NCI-H1048 (cell line): ENCODE data around the gene ASCC2.

Experiments
- DNase-seq: peaks from one replicate; lab custom pipeline; 2025; lab: John Stamatoyannopoulos, UW

Gene ASCC2

DNA sequence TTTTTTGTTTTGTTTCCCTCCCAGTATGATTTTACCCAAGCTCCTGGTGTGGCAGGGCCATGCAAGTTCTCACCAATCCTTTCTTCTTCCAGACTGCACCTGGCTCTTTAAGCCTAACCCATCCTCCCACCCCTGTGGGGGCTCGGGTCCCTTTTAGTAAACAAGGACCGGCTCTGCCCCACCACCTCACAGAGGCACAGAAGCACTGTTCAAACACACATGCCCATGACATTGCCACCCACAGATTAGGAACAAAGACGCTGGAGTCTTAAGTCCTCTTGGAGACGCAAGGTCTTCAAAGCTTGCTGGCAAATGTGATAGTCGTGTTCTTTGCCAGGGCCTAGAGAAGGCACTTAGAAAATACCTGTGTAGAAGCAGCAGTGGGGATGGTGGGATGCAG, 52.0 kb downstream of the ASCC2 start:
- no peak for DNase-seq

DNA sequence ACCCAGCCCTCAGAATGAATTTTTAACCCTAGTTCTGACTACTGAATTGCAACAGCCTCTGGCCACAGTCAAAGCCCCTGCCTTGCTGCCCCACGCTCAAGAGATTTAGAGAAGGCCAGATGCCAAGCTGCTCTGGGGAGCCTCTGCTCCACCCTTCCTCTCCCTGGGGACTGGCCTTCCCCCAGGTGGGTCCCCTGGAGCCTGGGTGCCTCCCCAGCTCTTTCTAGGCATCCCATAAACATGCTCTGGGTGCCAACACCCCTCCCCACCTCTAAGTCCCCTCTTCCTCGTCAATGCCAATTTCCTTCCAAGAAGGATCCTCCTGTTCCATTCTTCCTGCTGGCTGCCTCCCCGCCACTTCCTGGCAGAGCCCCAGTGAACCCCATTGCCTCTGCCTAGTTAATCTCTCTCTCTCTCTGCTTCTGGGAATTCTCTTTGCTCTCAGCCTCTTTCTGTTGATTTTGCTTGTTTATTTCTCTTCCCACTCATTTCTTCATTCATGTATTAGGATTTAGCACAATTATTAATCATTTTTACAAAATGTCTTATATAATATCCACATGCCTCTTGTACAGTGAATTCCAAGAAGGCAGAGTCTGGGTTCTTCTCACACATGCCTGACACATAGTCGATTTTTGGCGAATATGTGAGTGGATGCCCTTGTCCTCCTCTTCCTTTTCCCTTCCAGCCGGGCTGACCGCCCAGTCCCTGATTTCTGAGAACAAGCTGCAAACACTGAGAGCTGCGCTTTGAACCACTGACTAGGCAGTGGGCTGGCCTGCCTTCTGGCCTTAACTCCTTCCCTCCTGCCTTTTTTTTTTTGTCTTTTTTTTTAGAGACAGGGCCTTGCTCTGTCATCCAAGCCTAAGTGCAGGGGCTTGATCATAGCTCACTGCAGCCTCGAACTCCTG, 53.4 kb downstream of the ASCC2 start:
- DNase-seq, result no peak

- DNase-seq, result no peak
These were observed 55.8 kb downstream of the ASCC2 start for GRCh38 chr22:29782061-29782845.

DNA sequence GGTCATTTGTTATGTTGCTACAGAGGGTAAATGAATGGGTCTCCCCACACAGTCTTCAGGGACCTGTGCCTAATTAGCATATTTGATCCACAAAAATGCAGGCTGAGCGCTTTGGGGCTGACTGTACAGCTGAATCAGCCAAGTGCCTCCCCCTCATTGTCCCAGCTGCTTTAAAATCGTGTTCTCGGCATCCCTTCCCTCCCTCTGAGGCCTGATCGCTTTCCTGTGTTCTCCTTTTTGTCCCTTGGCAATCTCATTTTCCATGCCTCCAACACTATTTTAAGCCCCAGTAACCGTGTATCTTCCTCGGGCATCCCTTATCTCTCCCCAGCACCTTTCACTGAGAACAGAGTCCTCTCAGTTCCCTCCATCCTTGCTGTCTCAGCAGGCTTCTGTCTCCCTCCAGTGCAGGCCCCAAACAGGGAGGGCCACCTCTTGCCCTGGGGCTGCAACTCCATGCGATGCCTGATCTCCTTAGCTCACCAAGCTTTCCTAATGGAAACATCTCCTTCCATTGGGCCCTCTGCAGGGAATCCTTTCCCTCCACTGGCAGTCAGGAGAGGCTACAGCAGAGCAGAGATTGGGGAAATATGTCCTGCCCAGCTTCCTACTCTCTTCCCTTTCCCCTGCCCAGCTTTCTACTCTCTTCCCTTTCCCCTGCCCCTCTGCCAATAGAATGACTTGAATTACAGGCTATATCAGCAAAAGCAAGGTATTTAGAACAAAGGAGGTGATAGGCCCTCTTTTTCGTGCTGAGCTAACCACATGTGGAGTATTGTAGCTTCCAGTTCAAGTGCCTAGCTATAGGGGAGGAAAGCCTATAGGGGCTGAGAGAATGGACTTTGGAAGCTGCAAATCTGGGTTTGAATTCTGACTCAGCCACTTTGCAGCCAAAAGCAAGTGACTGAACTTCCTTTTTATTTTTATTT, 57.1 kb downstream of the ASCC2 start:
- no peak for DNase-seq

DNA sequence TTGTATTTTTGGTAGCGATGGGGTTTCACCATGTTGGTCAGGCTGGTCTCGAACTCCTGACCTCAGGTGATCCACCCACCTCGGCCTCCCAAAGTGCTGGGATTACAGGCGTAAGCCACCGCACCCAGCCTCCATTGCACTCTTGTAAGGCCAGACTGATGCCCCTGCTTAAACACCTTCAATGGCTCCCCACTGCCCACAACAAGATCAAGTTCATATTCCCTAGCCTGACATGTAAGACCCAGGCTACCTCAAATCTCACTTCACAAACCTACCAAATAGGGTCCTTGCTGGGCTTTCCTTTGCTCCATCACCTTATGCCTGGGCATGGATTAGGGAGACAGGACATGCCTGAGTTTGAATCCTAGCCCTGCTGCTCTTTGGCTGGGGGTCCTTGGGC, 57.9 kb downstream of the ASCC2 start:
- no peak for DNase-seq

GRCh38 chr22:29773233-29773632, 64.8 kb downstream of the ASCC2 start:
- DNase-seq, result no peak

DNA sequence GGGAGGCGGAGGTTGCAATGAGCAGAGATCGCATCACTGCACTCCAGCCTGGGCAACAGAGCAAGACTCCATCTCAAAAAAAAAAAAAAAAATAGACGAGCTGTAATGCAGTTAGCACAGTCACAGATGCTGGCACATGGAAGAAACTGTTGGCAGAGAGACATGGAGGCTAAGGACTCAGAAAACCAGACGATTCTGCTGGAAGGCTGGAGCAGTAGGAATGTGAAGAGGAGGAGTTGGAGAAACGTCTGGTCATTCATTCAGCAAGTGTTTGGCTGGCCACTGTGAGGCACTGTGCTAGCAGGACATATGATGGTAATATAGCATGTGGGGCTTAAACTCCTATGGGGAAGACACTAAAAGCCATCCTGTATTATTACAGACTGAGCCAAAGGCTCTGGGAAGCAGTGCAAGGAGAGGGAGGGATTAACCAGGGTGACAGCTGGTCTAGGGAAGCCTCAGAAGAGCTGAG, 65.9 kb downstream of the ASCC2 start:
- DNase-seq, result no peak

DNA sequence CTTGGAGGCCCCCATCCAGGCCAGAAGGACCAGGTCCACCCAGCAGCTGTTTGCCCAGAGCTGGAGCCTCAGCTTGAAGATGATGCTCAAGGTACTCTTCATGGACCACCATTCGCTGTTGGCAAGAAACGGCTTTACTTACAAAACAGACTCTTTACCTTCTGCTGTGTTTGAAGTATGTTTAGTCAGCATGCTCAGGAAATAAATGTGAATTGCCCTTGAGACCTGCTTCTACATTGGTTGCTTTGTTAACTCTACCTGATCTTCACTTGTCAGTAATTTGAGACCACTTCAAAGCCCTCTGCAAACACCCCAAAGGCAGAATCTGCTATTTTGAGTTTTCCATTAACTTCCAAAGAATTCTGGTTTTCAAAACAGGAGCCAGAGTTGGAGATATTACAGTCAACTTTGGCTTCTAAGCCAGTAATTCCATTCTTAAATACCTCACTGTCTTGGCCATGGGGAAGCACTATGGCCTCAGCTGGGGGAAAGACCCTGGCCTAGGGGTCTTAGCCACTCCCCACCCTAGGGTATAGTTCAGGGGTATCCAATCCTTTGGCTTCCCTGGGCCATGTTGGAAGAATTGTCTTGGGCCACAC, 68.3 kb downstream of the ASCC2 start:
- no peak for DNase-seq

GRCh38 chr22:29768052-29768693, 69.9 kb downstream of the ASCC2 start:
- DNase-seq, result no peak

GRCh38 chr22:29767171-29768051, 70.7 kb downstream of the ASCC2 start, which contains the start of gene UQCR10:
UQCR10 (plus strand) TSS chr22:29767369; CDS start chr22:29767399, 30 bp downstream.
- DNase-seq, result peak; percentile 71

DNA sequence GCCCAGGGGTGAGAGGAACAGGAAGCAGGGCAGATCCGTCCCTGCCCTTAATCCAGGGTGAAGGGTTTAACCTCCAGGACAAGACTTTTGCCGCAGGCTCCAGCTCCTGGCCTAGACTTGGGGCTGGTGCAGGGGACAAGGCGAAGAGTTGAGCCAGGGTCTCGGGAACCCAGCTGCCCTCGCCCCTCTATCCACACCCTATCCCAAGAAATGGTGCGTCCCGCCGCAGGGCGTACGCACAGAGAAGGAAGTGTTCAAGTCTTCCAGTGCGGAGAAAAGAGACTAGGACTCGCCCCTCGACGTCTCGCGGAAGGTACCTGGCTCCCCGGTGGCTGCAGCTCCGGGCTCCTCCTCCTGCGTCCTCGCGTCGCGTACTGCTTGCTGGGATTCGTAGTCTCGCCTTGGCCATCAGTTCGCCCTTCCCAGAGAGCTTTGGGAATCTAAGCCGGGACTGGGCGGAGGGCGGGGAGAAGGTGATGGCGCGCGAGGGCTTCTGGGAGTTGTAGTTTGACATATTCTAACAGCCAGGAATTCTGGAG, 71.4 kb downstream of the ASCC2 start, which contains the start of gene ZMAT5:
Gene ZMAT5 (minus strand): TSS at position 376 of the 539 bp plus-strand sequence. CDS start 18,463 bp downstream, outside the sequence.
- DNase-seq, result peak; percentile 97

- no peak for DNase-seq
These were observed 72.0 kb downstream of the ASCC2 start for GRCh38 chr22:29765905-29766631.

DNA sequence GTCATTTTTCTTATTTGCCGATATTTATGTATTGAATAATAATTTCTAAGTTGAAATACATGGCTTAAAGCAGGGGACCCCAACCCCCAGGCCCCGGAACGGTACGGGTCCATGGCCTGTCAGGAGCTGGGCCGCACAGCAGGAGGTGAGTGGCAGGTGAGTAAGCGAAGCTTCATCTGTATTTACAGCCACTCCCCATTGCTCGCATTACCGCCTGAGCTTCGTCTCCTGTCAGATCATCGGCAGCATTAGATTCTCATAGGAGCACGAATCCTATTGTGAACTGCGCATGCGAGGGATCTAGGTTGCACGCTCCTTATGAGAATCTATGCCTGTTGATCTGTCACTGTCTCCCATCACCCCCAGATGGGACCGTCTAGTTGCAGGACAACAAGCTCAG, 75.8 kb downstream of the ASCC2 start:
- DNase-seq, result no peak

DNA sequence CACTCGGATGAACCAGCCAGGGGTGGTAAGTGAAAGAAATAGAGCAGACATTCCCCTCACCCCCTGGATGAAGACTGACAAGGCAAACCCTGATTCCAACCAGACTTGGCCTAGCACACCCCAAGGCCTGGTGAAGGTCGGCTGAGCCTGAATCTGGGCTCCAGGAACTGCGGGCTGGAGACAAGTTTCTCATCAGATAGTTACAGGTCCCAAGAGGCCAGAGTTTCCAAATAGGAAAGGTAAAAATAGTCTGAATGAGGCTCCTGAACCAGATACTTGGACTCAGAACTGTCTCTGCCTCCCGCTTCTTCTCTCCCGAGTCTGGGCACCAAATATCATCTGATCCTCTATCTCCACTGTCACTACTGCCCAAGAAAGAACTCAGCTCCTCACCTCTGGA, 79.1 kb downstream of the ASCC2 start:
- no peak for DNase-seq

- no peak for DNase-seq
These were observed 79.9 kb downstream of the ASCC2 start for GRCh38 chr22:29758068-29758622.

GRCh38 chr22:29757096-29757495, 81.0 kb downstream of the ASCC2 start:
- no peak for DNase-seq

- no peak for DNase-seq
These were observed 81.7 kb downstream of the ASCC2 start for GRCh38 chr22:29756341-29756740.

- DNase-seq, result no peak
These were observed 82.2 kb downstream of the ASCC2 start for GRCh38 chr22:29755889-29756288.
